ENCODE measurements around the gene TNNC1.

DNA sequence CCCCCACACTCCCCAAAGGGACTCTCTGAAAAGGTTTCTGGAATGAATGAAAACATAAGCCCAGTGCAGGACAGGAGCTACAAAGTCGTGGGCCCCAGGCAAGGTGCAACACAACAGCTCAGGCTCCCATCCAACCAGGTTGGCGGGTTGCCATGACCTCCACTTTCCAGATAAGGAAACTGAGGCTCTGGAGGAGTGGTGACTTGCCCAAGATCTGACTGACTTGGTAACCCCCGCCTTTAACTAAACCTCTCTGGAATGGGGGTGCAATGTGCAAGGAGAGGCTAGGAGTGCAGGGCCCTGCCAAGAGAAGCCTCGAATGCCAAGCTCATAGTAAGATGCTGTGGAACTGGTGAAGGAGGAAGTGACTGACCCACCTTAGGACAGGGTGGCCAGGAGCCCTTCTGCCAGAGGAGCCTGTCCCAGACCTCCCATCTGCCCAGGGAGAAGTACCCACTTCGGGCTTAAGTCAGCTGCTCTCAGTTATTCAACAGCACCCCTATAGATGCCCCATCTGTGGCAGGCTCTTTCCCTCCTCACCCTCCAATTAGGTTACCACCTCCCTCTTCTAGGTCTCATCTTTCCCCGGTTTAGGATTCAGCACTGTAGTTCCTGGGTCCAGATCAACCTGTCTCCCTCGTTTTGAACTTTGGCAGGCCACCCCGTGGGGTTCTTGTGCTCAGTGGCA lies 553 bp upstream of the TNNC1 start:
- TF ChIP-seq ZSCAN20 (CRISPR knock-in tag; IDR thresholded peaks at IDR 0.05; ENCODE audit: borderline replicate concordance): no peak
- no peak for TF ChIP-seq ZBTB8A (CRISPR knock-in tag; IDR thresholded peaks at IDR 0.05; ENCODE audit: borderline replicate concordance, low read depth)
- no peak for TF ChIP-seq HHEX (CRISPR knock-in tag; IDR thresholded peaks at IDR 0.05)
- no peak for TF ChIP-seq SNRNP70 (IDR thresholded peaks at IDR 0.05; ENCODE audit: low read depth, low read length)
- TF ChIP-seq ZNF570 (CRISPR knock-in tag; IDR thresholded peaks at IDR 0.05; ENCODE audit: borderline replicate concordance): no peak
- TF ChIP-seq CC2D1A (CRISPR knock-in tag; IDR thresholded peaks at IDR 0.05): no peak
- TF ChIP-seq POLR2A (IDR thresholded peaks at IDR 0.05; ENCODE audit: insufficient read depth in 1 of 2, low read depth in 2 of 2, low read length in 2 of 2): no peak
- TF ChIP-seq ZNF629 (CRISPR knock-in tag; conservative IDR thresholded peaks at IDR 0.05): no peak

Data from HepG2 (cell line).